HG03139 (cell line): Measurements from ENCODE around the gene DRICH1.
"Not testable (repeated sequence)": the region's sequence is repeated elsewhere in the genome, so short reads cannot be mapped to it uniquely, and the experiment has no call there.

Experiments
- ATAC-seq: cut with Tn5 transposase; IDR thresholded peaks from one replicate; pipeline ENCODE4 v1.9.1; 2021; ENCODE audit not compliant: unreplicated experiment

Gene DRICH1

DNA sequence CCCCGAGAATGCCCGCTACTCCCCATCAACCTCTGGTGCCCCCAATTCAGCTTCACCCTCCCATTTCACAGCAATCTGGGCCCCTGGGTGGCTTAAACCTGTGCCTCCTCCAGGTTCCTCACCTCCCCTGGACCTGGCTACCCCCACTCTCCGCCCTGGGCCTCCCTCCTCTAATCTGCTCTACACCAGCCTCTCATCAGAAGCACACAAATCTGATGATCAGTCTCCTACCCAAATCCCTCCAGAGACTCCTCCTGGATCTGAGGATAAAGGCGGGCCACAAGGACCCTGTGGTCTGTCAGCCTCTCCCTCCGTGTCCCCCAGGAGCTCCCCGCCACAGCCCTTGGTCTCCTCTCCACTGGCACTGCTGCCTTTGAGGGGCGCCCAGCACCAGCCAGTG lies 28.9 kb downstream of the DRICH1 start:
- ATAC-seq, result no peak

DNA sequence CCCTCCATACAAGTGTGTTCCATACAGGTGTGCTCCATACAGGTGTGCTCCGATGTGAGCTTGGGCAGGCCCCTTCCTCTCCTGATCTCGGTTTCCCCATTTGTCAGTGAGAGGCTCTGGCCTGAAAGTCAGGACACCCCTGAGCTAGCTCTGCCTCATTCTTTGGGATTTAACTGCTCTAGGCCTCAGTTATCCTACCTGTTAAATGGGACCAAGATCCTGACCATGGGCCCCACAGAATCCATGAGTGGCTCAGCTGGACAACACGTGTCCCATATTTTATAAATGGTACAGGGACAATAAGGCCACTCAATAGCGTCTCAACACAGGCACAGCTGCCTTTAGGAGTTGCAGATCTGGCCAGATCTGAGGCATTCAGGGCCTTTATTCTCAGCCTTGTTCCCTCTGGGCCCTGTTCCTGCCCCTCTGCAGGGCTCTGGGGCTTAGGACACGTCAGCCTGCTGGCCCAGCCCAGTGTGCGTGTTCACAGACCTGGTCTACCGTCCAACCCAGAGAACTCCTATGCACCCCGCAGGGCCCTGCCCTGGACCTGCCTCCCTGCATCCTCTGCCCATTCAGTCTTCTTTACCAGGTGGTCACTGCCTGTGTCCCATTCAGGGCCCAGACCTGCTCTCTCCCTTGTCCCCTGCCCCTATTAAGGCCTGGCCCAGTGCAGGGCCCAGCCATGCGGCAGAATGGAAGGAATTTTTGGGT lies 33.2 kb downstream of the DRICH1 start:
- ATAC-seq, result no peak

DNA sequence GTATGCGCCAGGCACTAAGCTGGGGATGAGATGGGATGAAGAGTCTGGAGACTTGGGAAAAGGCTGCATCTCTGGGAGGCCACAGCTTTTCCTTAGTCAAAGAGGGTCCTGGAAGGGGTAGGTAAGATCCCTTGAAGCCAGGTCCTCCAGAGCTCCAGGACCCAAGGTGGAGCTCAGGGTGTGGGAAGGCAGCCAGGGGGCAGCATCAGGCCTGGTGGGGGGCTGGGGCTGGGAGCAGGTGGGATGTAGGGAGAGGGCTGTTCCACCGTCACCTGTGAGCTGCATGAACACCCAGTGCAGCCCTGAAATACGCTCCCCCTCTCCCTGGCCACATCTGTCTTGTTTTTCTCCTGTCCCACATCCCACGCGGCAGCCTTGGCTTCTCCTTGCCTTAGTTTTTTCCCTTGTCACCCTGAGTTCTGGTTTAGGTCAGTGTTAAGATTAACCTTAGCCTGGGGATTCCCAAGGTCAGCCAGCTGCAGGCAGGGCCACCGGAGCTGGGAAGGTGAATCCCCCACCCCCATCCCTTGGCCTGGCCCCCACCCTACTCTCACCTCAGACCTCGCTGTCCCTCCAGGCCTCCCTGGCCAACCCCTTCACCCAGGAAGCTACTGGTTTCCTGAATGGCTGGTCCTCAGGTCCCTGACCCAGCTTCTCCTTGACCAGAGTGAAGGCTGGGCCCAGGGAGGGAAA lies 34.4 kb downstream of the DRICH1 start:
- ATAC-seq, result not testable (repeated sequence)

DNA sequence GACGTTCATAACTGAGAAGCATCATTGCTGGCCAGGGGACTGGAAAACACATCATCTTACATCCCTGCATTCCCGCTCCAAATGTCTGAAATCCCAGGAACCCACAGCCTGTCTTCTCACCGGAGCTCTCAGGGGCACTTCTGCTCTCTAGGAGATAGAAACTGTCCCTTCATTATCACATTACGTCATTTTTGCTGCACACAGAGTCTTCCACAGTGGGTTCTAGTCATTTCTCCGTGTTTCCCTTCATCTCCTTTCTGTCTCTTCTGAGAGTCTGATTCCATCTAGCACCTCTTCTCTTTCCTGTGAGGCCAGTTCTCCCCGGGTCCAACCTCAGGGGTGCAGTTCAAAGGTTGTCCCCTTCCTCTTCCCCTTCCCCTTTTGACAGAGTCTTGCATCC lies 36.2 kb downstream of the DRICH1 start:
- not testable (repeated sequence) for ATAC-seq

DNA sequence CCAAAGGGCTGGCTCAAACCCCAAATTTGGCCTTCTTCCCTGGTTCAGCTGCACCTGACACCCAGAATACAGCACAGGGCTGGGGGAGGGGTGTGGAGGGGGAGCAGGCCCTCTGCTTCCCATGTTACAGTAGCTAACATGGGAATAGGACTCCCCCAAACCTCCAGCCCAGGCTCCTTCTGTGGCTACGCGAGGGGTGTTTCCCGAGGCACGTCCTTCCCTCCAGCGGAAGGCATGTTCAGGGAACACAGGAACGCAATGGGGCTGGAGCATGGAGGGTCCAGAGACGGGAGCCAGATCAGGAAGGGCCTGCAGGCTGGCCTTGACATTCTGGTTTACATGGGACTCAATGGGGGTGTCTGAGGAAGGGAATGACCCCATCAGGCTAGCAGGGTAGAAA lies 40.3 kb downstream of the DRICH1 start:
- ATAC-seq, result no peak

DNA sequence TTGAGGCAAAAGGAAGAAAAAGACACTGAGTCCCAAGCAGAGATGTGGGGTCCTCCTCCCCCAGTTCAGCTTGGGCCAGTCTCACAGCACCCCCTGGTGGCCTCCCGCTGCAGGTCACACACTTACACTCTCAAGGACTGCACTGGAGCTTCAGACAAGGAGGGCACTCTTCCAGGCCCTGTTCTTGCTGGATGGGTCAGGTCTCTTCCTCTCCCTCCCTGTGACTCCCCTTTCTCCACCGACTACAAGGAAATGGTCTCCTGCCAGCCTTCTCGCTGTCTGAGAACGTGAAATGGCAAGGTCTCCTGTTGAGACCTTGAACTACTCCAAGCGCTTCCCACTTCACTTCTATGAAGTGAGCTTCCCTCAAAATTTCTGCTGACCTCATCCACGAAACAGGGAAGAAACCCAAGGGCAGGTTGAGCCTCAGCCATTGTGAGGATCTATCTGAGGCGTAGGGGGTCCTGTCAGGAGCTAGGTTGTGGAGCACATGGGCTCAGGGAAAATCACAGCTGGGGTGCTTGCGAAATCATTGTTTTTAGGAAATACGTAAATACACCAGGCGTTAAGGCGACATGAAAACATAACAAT lies 40.8 kb downstream of the DRICH1 start:
- no peak for ATAC-seq

DNA sequence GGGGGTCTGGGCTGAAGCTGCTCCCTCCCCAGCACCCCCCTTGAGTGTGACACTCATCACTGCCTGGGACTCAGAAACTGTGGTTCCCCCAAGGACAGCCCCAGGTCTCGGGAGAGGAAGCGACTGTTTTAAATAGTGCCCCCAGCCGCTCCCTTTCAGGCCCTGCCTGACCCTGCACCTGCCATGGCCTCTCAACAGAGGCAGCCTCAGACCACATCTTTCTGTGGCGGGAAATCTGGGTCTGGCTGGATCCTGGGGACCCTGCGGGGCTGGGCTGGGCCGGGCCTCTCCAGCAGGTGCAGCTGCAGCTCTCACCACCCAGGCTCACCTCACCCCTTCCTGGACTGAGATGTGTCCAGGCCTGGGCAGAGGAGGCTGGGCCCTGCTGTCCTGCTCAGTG lies 48.3 kb downstream of the DRICH1 start:
- no peak for ATAC-seq

DNA sequence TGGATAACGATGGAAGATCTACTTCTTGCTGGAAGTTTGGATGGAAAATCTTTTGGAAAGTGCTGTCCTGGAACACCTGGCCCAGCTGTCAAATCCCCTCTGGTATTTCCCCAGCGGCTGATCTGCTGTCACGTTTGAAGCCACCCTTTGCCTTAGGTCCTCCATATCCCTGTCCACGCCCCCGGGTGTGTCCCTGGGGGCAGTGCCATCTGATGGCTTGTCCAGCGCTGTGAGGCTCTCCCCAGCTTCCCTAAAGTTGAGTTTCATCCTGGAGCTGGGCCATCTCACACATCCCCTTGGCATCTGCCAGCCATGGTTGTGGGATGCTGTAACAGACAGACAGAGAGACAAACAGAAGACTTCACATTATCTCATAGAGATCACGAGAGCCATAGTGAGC lies 49.0 kb downstream of the DRICH1 start:
- no peak for ATAC-seq

DNA sequence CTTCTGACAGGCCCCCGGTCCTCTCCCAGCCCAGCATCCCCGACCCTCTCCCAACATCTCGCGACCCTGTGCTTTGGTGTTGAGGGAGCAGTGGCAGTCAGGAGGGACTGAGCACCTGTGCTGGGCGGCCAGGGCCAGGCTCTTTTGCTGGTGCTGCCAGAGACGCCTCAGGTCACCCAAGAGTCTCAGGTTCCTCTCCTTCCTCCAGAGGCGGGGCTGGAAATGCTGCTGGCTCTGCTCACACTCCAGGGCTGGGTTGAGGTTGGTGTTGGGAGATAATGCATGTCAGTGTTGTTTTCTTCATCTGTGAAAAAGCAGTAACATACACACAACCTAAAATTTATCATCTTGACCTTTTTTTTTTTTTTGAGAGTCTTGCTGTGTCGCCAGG lies 50.9 kb downstream of the DRICH1 start:
- ATAC-seq, result no peak

DNA sequence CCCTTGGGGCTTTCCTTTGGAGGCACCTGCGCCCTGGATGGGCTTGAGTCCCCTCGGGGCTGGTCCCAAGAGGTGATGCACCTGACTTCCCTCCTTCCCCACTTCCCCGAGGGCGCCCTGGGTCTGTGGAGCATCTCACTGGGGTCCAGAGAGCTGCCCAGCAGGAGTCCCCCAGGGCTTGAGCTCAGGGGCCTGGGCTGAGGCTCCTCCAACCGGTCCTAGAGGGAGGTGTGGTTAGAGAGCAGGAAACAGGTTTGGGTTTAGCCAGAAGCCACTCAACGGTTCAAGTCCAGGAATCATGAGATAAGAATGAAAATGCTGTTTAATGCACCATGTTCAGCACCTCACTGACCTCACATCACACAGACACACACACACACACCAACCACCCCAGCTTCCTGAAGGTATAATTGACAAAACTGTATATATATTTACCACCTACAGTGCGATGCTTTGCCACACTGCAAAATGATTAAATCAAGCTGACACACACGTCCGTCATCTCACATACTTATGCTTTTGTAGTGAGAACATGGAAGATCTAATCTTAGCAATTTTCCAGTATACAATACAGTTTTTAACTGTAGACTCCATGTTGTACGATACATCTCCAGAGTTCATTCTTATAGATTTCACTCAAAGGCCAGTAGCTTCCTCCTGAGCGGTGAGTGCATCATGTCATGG lies 51.4 kb downstream of the DRICH1 start:
- no peak for ATAC-seq

DNA sequence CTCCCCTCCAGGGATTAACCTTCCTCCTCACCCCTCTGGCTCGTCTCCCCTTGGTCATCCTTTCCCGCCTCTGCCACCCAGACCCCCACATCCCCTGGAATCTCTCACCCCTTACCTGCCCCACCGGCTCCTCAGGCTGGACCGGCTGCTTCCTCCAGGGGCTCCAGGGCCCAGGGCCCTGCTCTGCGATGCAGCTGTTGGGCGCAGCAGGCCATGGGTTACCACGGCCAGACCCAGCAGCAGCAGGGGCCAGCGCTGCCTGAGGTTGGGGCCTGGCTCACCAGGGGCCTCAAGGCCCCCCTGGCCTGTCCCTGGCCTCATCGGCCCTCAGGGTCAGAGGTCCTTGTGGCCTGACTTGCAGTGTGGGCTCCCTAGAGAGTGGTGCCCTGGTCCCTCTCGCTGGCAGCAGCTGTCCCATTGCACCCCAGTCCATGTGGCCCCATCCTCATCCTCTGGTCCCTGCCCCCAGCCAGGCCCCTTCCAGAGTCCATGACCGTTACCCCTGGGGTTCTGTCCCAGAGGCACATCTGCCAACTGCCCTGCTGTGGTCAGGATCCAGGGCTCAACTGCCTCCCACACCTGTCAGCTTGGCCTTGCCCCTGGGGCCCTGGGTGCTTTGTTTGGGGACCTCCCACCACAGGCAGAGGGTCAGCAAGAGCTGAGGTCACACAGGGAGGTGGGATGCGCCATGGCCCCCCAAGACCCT lies 52.1 kb downstream of the DRICH1 start, which contains the start of gene IGLL1:
IGLL1 (minus strand) TSS at position 421 of the 706 bp plus-strand sequence; CDS start at position 321, 100 bp downstream.
- no peak for ATAC-seq

DNA sequence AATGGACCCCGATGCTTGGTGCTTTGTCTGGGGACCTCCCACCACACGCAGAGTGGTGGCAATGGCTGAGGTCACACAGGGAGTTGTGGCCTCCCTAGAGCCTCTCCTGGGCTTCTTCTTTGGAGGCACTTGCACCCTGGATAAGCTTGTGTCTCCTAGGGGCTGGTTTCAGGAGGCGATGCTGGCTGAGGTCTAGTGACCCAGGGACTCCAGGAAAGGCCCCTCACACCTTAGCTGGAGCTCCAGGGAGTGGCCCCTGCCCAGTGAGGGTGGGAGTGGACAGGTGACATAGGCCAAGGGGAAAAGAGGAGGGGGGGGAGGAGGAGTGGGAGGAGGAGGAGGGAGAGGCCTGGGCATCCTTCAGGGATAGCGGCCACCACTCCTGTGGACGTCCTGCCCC lies 52.8 kb downstream of the DRICH1 start:
- ATAC-seq, result no peak

DNA sequence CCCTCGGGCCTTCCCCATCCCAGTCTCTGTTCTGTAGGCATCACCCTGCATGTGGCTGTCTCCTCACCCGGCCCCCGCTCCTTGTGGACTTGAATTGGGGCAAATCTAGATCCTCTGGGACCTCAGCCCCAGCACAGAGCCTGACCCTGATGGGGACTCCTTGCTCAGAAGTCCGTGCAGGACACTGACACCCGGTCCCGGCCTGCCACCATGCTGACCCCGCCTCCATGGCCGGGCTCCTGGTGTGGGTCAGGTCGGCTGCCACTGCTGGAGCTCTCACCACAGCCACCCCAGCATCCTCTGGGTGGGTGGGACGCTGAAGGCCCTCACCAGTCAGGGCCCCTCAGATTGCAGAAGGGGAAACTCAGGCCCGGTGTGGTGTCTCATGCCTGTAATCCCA lies 53.8 kb downstream of the DRICH1 start:
- no peak for ATAC-seq

DNA sequence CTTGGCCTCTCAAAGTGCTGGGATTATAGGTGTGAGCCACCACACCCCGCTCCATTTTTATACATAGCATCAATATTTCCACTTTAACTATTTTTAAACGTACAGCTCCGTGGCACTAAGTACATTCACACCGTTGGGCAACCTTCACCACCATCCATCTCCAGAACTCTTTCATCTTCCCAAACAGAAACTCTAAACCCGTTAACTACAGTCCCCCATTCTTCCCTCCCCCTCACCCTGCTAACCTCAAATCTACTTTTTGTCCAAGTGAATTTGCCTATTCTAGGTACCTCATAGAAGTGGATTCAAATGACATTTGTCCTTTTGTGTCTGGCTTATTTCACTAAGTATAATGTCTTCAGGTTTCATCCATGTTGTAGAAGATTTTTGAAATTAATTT lies 55.4 kb downstream of the DRICH1 start:
- no peak for ATAC-seq

DNA sequence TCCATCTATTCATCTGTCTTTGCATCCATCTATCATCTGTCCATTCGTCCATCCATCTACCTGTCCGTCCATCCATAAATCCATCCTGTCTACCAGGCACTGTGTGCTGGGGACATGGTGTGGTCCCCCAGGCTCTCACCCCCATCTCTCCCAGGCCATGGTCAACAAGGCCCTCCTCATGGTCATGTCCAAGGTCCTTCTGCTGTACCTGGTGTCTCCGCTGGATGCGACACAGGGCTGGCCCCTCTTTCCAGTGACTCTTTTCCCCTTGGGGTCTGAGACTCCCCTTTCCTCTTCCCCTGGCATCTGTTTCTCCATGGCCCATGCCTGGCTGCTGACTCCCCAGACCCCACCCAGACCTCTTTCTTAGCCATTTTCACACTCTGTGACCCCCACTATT lies 56.5 kb downstream of the DRICH1 start:
- no peak for ATAC-seq

DNA sequence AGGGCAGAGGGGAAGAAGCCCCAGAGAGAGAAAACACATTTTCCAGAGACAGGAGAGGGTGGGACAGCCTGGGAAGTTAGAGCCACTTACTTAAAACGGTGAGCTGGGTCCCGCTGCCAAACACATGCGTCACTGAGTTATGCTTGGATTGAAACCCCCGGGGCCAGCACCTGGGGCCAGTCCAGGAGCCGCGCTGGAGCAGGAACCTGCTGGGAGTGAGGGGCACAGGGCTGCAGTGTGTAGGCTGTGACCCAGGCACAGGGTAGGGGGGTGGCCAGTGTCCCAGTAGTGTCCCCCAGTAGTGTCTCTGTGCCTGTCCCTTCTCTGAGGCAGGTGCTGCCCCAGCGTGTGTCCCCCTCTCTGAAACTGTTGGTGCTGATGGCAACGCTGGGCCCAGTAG lies 57.2 kb downstream of the DRICH1 start:
- no peak for ATAC-seq

DNA sequence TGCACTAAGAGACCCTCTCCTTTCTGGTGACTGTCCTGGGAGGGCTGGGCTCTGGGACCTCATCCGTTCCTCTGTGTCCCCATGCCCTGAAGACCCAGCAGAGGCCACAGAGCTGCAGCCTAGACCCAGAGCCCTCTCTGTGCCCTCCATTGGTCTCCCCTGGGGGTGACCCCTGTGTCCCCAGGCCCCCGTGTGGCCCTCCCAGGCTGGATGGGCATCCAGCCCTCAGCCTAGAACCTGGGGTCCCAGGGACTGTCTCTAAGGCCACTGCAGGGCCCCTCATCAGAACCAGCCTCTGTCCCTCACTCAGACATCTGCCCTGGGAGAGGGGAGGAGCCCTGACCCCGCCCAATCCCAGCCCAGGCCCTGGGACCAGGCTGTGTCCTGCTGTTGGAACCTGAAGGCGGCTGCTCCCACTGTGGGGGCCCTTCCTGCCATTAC lies 57.7 kb downstream of the DRICH1 start:
- no peak for ATAC-seq

DNA sequence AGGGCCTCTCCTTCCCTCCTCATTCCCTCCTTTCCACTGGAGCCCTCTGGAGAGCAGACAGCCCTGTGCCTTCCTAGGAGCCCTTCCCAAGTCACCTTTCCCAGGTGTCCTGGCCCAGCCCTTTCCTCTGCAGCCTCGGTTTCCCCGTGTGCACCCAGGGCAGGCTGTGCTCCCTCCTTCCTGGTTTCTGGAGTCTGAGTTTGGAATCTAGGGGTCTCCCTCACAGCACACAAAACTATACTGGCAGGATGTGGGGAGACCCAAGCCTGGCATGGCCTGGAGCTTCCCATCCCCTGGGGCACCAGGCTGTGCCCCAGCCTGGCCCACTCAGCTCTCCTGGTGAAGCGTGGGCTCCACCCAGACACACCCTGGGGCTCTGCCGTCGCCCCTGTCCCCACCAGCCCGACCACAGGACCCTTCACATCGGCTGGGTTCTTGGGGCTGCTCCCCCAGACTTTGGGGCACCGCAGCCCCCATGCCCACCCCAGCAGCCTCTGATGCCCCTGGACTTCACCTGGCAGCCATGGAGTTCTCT lies 58.4 kb downstream of the DRICH1 start:
- ATAC-seq, result not testable (repeated sequence)

DNA sequence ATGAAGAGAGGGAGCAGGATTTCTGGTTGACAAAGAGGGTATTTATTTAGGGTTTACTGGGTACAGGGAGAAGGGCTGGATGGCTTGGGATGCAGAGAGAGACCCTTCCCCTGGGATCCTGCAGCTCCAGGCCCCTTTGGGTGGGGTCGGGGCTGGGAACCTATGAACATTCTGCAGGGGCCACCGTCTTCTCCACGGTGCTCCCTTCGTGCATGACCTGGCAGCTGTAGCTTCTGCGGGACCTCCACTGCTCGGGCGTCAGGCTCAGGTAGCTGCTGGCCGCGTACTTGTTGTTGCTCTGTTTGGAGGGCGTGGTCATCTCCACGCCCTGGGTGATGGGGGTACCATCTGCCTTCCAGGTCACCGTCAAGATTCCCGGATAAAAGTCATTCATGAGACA lies 59.0 kb downstream of the DRICH1 start:
- not testable (repeated sequence) for ATAC-seq

DNA sequence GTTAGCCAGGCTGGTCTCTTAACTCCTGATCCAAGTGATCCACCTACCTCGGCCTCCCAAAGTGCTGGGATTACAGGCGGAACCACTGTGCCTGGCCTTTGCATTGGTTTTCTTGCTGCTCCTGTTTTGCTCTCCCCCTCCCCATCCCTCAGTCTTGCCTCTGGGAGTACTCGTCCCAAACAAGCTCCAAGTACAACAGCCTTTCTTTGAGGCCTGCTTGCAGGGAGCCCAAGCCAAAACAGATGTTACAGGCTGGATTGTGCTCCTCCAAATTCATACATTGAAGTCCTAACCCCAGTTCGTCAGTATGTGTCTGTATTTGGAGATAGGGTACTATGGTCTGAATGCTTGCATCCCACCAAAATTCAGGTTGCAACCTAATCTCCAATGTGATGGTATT lies 60.6 kb downstream of the DRICH1 start:
- no peak for ATAC-seq

DNA sequence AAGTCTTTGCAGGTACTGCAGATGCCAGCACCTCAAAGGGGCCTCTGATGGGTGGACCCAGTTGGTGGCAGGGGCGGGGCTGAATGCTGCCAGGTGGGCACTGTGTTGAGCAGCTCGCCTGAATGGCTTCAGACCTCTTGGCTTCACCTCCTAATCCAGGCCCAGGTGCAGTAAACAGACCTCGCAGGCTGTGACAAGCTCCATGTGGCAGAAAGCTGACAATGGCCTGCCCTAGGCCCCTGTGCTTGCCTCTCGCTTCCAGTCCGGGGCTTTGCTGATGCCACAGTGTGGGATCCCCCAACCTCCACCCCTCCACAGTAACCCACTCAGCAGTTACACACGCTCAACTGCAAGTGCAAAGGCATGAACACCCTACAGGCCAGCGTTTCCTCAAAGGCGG lies 61.4 kb downstream of the DRICH1 start:
- ATAC-seq, result no peak
